Mucosa of stomach (tissue), 1 donor: ENCODE data around the gene RPS3.
"Not testable (repeated sequence)": the region's sequence is repeated elsewhere in the genome, so short reads cannot be mapped to it uniquely, and the experiment has no call there.

Source experiments
- H3K27me3 ChIP-seq: one replicate; pipeline ENCODE4 v1.7.0; 2013; ENCODE audit warnings: mild to moderate bottlenecking, low read length; ENCODE audit not compliant: control insufficient read depth, insufficient read depth
- H3K36me3 ChIP-seq: one replicate; pipeline ENCODE4 v1.7.0; 2013; ENCODE audit warnings: low read length; ENCODE audit not compliant: control insufficient read depth, insufficient read depth
- H3K4me1 ChIP-seq: one replicate; pipeline ENCODE4 v1.7.0; 2013; ENCODE audit warnings: mild to moderate bottlenecking, low read length; ENCODE audit not compliant: control insufficient read depth, insufficient read depth
- H3K4me3 ChIP-seq: one replicate; pipeline ENCODE4 v1.7.0; 2013; ENCODE audit warnings: low read length
- H3K9ac ChIP-seq: one replicate; pipeline ENCODE4 v1.7.0; 2013; ENCODE audit warnings: mild to moderate bottlenecking, low read length, moderate library complexity
- H3K9me3 ChIP-seq: one replicate; pipeline ENCODE4 v1.7.0; 2013; ENCODE audit warnings: mild to moderate bottlenecking, low read length, moderate library complexity; ENCODE audit not compliant: control insufficient read depth
- donor health status: Pancreatic carcinoma.

The RPS3 gene

GRCh38 chr11:75403037-75403436, 3.7 kb downstream of the RPS3 start:
- Histone ChIP-seq H3K9me3 (no peaks in the 10 kb centered on the region), H3K9ac (no peak overlapping the region), H3K4me3 (no peak overlapping the region), H3K36me3 (peaks cover 31% of the 10 kb centered on the region), H3K27me3 (no peaks in the 10 kb centered on the region), H3K4me1 (peaks cover 16% of the 10 kb centered on the region)

GRCh38 chr11:75403983-75404658, 4.8 kb downstream of the RPS3 start:
- Histone ChIP-seq H3K4me3 (no peak overlapping the region), H3K4me1 (peaks cover 16% of the 10 kb centered on the region), H3K36me3 (peaks cover 31% of the 10 kb centered on the region), H3K9ac (no peak overlapping the region), H3K9me3 (no peaks in the 10 kb centered on the region), H3K27me3 (no peaks in the 10 kb centered on the region)

GRCh38 chr11:75406338-75406777, 7.0 kb downstream of the RPS3 start:
- H3K9ac ChIP-seq: no peak overlapping the region
- H3K9me3 ChIP-seq: no peaks in the 10 kb centered on the region
- peaks cover 13% of the 10 kb centered on the region for H3K4me1 ChIP-seq
- no peaks in the 10 kb centered on the region for H3K27me3 ChIP-seq
- no peak overlapping the region for H3K4me3 ChIP-seq
- peaks cover 31% of the 10 kb centered on the region for H3K36me3 ChIP-seq

GRCh38 chr11:75408957-75409219, 9.6 kb downstream of the RPS3 start:
- no peaks in the 10 kb centered on the region for H3K9me3 ChIP-seq
- no peaks in the 10 kb centered on the region for H3K4me1 ChIP-seq
- H3K36me3 ChIP-seq: peaks cover 12% of the 10 kb centered on the region
- H3K4me3 ChIP-seq: no peak overlapping the region
- H3K9ac ChIP-seq: no peak overlapping the region
- H3K27me3 ChIP-seq: no peaks in the 10 kb centered on the region

- not testable (repeated sequence) for H3K9ac ChIP-seq, H3K9me3 ChIP-seq, H3K4me1 ChIP-seq, H3K27me3 ChIP-seq, H3K4me3 ChIP-seq
- H3K36me3 ChIP-seq: peaks cover 12% of the 10 kb centered on the region
Observed at GRCh38 chr11:75409971-75410370, 10.7 kb downstream of the RPS3 start.

- H3K27me3 ChIP-seq, H3K9me3 ChIP-seq, H3K4me1 ChIP-seq, H3K9ac ChIP-seq, H3K4me3 ChIP-seq, H3K36me3 ChIP-seq: not testable (repeated sequence)
Observed at GRCh38 chr11:75413146-75413545, 13.8 kb downstream of the RPS3 start.

- no peak overlapping the region for H3K9ac ChIP-seq
- H3K36me3 ChIP-seq: no peaks in the 10 kb centered on the region
Observed at GRCh38 chr11:75413864-75414263, 14.5 kb downstream of the RPS3 start.

GRCh38 chr11:75420224-75421034, 21.1 kb downstream of the RPS3 start:
- Histone ChIP-seq H3K4me3 (no peak overlapping the region), H3K4me1 (peaks cover 31% of the 10 kb centered on the region), H3K9me3 (no peaks in the 10 kb centered on the region), H3K9ac (peak overlapping the region; percentile 10), H3K27me3 (no peaks in the 10 kb centered on the region), H3K36me3 (no peaks in the 10 kb centered on the region)

More at GRCh38 chr11:75413864-75414263, 14.5 kb downstream of the RPS3 start:
- no peaks in the 10 kb centered on the region for H3K27me3 ChIP-seq
- no peaks in the 10 kb centered on the region for H3K9me3 ChIP-seq
- no peak overlapping the region for H3K4me3 ChIP-seq
- H3K4me1 ChIP-seq: no peaks in the 10 kb centered on the region

GRCh38 chr11:75421035-75421602, 21.8 kb downstream of the RPS3 start:
- H3K9ac ChIP-seq: peak overlapping the region; percentile 10
- no peaks in the 10 kb centered on the region for H3K36me3 ChIP-seq
- H3K27me3 ChIP-seq: no peaks in the 10 kb centered on the region
- H3K4me3 ChIP-seq: no peak overlapping the region
- H3K9me3 ChIP-seq: no peaks in the 10 kb centered on the region
- H3K4me1 ChIP-seq: peaks cover 31% of the 10 kb centered on the region

GRCh38 chr11:75421902-75422247, 22.6 kb downstream of the RPS3 start:
- H3K4me1 ChIP-seq: peaks cover 31% of the 10 kb centered on the region
- H3K9me3 ChIP-seq: no peaks in the 10 kb centered on the region
- peak overlapping the region; percentile 10 for H3K9ac ChIP-seq

GRCh38 chr11:75422248-75423231, 23.2 kb downstream of the RPS3 start:
- H3K9ac ChIP-seq: no peak overlapping the region
- no peak overlapping the region for H3K4me3 ChIP-seq
- no peaks in the 10 kb centered on the region for H3K9me3 ChIP-seq
- H3K4me1 ChIP-seq: peaks cover 31% of the 10 kb centered on the region
- no peaks in the 10 kb centered on the region for H3K27me3 ChIP-seq
- H3K36me3 ChIP-seq: no peaks in the 10 kb centered on the region

More at GRCh38 chr11:75421902-75422247, 22.6 kb downstream of the RPS3 start:
- no peaks in the 10 kb centered on the region for H3K27me3 ChIP-seq
- no peak overlapping the region for H3K4me3 ChIP-seq
- no peaks in the 10 kb centered on the region for H3K36me3 ChIP-seq
